ENCODE results near the gene SOX15.
"Not testable (repeated sequence)": the region's sequence is repeated elsewhere in the genome, so short reads cannot be mapped to it uniquely, and the experiment has no call there.

Gene SOX15

GRCh38 chr17:7631398-7632380, 41.8 kb upstream of the SOX15 start:
- TF ChIP-seq, protein P1, sequence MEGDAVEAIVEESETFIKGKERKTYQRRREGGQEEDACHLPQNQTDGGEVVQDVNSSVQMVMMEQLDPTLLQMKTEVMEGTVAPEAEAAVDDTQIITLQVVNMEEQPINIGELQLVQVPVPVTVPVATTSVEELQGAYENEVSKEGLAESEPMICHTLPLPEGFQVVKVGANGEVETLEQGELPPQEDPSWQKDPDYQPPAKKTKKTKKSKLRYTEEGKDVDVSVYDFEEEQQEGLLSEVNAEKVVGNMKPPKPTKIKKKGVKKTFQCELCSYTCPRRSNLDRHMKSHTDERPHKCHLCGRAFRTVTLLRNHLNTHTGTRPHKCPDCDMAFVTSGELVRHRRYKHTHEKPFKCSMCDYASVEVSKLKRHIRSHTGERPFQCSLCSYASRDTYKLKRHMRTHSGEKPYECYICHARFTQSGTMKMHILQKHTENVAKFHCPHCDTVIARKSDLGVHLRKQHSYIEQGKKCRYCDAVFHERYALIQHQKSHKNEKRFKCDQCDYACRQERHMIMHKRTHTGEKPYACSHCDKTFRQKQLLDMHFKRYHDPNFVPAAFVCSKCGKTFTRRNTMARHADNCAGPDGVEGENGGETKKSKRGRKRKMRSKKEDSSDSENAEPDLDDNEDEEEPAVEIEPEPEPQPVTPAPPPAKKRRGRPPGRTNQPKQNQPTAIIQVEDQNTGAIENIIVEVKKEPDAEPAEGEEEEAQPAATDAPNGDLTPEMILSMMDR (IDR thresholded peaks at IDR 0.05; ENCODE audit: unreplicated experiment in 3 of 3), result no peak
- Mint-ChIP-seq H3K36me3 (ENCODE audit: low read depth) (peaks cover 3% of the 10 kb centered on the region), H3K4me1 (peaks cover 4% of the 10 kb centered on the region), H3K9me3 (no peaks in the 10 kb centered on the region), H3K4me3 (no peak overlapping the region), H3K27me3 (ENCODE audit: low read depth) (peaks cover 4% of the 10 kb centered on the region), H3K27ac (no peak overlapping the region)

DNA sequence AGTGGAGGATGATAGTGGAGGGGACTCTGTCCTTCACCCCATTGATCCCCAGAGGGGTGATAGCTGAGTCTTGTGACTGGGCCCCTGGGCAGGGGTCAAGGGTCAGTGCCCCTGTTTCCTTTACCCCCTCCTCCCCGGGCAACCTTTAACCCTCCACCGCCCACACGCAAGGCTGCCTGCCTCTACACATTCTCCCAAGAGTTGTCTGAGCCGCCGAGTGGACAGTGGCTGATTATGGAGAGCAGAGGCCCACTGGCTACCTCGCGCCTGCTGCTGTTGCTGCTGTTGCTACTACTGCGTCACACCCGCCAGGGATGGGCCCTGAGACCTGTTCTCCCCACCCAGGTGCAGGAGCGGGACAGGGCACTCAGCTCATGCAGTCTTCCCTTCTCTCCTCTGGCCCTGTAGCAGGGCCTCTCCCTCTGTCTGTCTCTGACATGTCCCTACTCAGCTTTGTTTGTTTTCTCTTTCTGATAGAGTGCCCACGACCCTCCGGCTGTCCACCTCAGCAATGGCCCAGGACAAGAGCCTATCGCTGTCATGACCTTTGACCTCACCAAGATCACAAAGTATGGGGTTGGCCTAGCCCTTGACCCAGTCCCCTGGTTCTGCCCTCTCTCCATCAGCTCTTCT, 40.2 kb upstream of the SOX15 start, which contains the start of gene SHBG:
Gene SHBG (plus strand): TSS at position 197 of the 633 bp plus-strand sequence. CDS start 38 bp downstream, at position 235.
- peaks cover 10% of the 10 kb centered on the region for H3K36me3 Mint-ChIP-seq (ENCODE audit: low read depth)
- H3K4me1 Mint-ChIP-seq, result peaks cover 10% of the 10 kb centered on the region
- TF ChIP-seq, protein P1 (IDR thresholded peaks at IDR 0.05; ENCODE audit: unreplicated experiment in 3 of 3), result no peak
- peak within 1 kb of the TSS; percentile 3 to 43 (median 21) for H3K27ac Mint-ChIP-seq
- peak within 1 kb of the TSS; percentile 30 to 65 (median 31) for H3K4me3 Mint-ChIP-seq
- no peaks in the 10 kb centered on the region for H3K27me3 Mint-ChIP-seq (ENCODE audit: low read depth)
- H3K9me3 Mint-ChIP-seq, result no peaks in the 10 kb centered on the region

GRCh38 chr17:7627250-7628121, 37.6 kb upstream of the SOX15 start, which contains the start of gene SAT2:
SAT2 (minus strand) TSS chr17:7627821; CDS start chr17:7627635, 186 bp downstream.
- Mint-ChIP-seq H3K27me3 (ENCODE audit: low read depth) (no peaks in the 10 kb centered on the region), H3K9me3 (no peaks in the 10 kb centered on the region), H3K4me3 (peak within 1 kb of the TSS; percentile 97 to 98 (median 97)), H3K4me1 (peaks cover 10% of the 10 kb centered on the region), H3K36me3 (ENCODE audit: low read depth) (peaks cover 13% of the 10 kb centered on the region), H3K27ac (peak within 1 kb of the TSS; percentile 94 to 98 (median 97))
- TF ChIP-seq, protein P1 (IDR thresholded peaks at IDR 0.05; ENCODE audit: unreplicated experiment in 3 of 3), result no peak

- peaks cover 13% of the 10 kb centered on the region for H3K36me3 Mint-ChIP-seq (ENCODE audit: low read depth)
- peaks cover 10% of the 10 kb centered on the region for H3K4me1 Mint-ChIP-seq
- H3K4me3 Mint-ChIP-seq, result peak overlapping the region; percentile 97 to 98 (median 97)
- H3K9me3 Mint-ChIP-seq, result no peaks in the 10 kb centered on the region
- TF ChIP-seq, protein P1 (IDR thresholded peaks at IDR 0.05; ENCODE audit: unreplicated experiment in 3 of 3), result no peak
- H3K27me3 Mint-ChIP-seq (ENCODE audit: low read depth), result peaks cover 4% of the 10 kb centered on the region
- H3K27ac Mint-ChIP-seq, result peak overlapping the region; percentile 94 to 98 (median 97)
Observed at GRCh38 chr17:7626956-7627249, 37.0 kb upstream of the SOX15 start.

GRCh38 chr17:7626307-7626706, 36.4 kb upstream of the SOX15 start:
- Mint-ChIP-seq H3K4me3 (peak overlapping the region; percentile 97 to 98 (median 97)), H3K4me1 (peaks cover 10% of the 10 kb centered on the region), H3K27ac (peak overlapping the region; percentile 94 to 98 (median 97)), H3K9me3 (no peaks in the 10 kb centered on the region), H3K27me3 (ENCODE audit: low read depth) (peaks cover 5% of the 10 kb centered on the region), H3K36me3 (ENCODE audit: low read depth) (peaks cover 13% of the 10 kb centered on the region)
- TF ChIP-seq, protein P1 (IDR thresholded peaks at IDR 0.05; ENCODE audit: unreplicated experiment in 3 of 3), result no peak

GRCh38 chr17:7625749-7626148, 35.9 kb upstream of the SOX15 start:
- H3K9me3 Mint-ChIP-seq; H3K27ac Mint-ChIP-seq; H3K4me1 Mint-ChIP-seq; H3K27me3 Mint-ChIP-seq (ENCODE audit: low read depth): not testable (repeated sequence)
- Mint-ChIP-seq H3K4me3 (peak overlapping the region; percentile 73 to 98 (median 97)), H3K36me3 (ENCODE audit: low read depth) (peaks cover 13% of the 10 kb centered on the region)
